Right lobe of liver (tissue), 4 donors: ENCODE results near the gene SLC18A3.

Experiments
- POLR2A ChIP-seq: fragments of 450-650 bp; IDR thresholded peaks from one replicate; pipeline ENCODE4 v1.6.1; 2017; ENCODE audit warnings: antibody characterized with exemption, mild to moderate bottlenecking
- TF ChIP-seq, protein P1 (sequence below), 4 donors: fragments of 200-600 bp in 3 of 4; fragments of 450-650 bp in 1 of 4; IDR thresholded peaks; one replicate each; pipeline versions ENCODE4 v1.5.1 to v1.8.0; 2016 to 2022; ENCODE audit warnings: antibody characterized with exemption in 4 of 4, mild to moderate bottlenecking in 2 of 4
- donor health status: DM: no; HTN: no; CAD: no.
- donor health status: DM: no; HTN: no; CAD: no.
- donor health status: DM: no; HTN: yes; CAD: no.

DNA sequence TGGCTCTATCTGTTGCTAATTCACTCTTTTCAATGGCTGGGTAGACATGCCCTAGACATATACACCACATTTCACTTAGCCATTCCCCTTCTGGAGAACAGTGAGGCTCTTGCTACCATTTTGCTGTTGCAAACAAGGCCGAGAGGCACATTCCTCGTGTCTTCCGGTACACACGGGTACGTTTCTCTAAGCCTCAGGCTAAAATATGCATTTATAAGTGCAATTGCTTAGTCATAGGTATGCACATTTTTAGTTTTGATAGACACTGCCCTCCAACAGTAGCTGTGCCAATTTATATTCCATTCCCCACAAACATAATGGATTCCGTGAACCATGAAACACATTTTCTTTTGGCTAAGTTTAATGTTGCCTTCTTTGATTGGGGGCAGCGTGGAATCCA lies 16.9 kb downstream of the SLC18A3 start:
- TF ChIP-seq POLR2A = no peak
- TF ChIP-seq, protein P1, sequence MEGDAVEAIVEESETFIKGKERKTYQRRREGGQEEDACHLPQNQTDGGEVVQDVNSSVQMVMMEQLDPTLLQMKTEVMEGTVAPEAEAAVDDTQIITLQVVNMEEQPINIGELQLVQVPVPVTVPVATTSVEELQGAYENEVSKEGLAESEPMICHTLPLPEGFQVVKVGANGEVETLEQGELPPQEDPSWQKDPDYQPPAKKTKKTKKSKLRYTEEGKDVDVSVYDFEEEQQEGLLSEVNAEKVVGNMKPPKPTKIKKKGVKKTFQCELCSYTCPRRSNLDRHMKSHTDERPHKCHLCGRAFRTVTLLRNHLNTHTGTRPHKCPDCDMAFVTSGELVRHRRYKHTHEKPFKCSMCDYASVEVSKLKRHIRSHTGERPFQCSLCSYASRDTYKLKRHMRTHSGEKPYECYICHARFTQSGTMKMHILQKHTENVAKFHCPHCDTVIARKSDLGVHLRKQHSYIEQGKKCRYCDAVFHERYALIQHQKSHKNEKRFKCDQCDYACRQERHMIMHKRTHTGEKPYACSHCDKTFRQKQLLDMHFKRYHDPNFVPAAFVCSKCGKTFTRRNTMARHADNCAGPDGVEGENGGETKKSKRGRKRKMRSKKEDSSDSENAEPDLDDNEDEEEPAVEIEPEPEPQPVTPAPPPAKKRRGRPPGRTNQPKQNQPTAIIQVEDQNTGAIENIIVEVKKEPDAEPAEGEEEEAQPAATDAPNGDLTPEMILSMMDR (IDR thresholded peaks at IDR 0.05) = no peak
